ENCODE data around the gene CD44. TPM values are rescaled to one million over a fixed set of nuclear protein-coding genes. Genes with fewer than 3 reads are reported as not detected.
A peak's percentile ranks its signal among the peaks of the same experiment; 100 is the strongest.

The CD44 gene
- total and polyA plus RNA-seq, 9 donors = 75.0 to 192 (median 135) TPM

DNA sequence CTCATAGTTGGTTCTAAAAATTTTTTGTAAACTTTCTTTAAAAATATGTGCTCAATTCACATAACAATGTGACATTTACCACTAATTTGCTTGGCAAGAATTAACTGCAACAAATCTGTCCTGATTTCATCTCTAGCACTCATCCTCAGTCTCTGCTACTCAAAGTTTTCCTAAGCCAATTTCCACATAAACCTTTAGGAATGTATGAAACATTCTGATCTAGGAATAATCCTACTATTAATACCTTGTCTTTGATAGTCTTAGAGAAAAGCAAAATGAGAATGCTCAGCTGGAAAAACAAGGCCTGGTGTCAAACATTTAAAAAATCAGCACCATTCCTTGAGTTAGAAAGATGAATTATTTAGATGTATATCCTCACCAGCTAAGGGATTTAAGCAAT, 114.3 kb downstream of the CD44 start:
- Histone ChIP-seq H3K36me3 (ENCODE audit: control insufficient read depth, insufficient read depth, low read length) (no peaks in the 10 kb centered on the region), H3K27ac (ENCODE audit: low read length) (no peak overlapping the region), H3K4me1 (ENCODE audit: control insufficient read depth, insufficient read depth, low read length) (no peaks in the 10 kb centered on the region), H3K4me3 (ENCODE audit: low read length) (no peak overlapping the region), H3K27me3 (ENCODE audit: control insufficient read depth, insufficient read depth, low read length) (no peaks in the 10 kb centered on the region), H3K9me3 (replicated peaks; ENCODE audit: control insufficient read depth, low read depth, low read length) (peaks cover 3% of the 10 kb centered on the region)
- peak; percentile 37 for DNase-seq

DNA sequence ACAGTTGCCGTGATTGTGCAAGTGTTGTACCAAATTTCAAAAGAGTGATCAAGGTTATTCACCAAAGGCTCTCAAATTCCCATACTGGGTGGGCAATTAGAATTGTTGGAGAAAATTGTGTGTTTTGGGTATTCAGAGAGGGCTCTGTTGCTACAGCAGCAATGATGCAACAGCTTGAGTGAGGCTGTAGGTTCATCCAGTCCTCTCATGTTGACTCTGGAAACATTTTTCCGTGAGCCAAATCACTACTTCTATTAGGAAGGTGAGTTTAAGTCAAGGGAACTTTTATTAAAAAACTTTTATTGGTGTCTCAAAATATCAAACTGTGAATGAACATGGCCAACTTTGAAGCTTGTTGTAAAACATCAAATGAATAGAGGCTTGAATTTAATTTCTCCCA, 116.5 kb downstream of the CD44 start:
- Histone ChIP-seq H3K27me3 (ENCODE audit: control insufficient read depth, insufficient read depth, low read length) (no peaks in the 10 kb centered on the region), H3K4me3 (ENCODE audit: low read length) (no peak overlapping the region), H3K4me1 (ENCODE audit: control insufficient read depth, insufficient read depth, low read length) (no peaks in the 10 kb centered on the region), H3K27ac (ENCODE audit: low read length) (no peak overlapping the region), H3K36me3 (ENCODE audit: control insufficient read depth, insufficient read depth, low read length) (no peaks in the 10 kb centered on the region), H3K9me3 (replicated peaks; ENCODE audit: control insufficient read depth, low read depth, low read length) (no peaks in the 10 kb centered on the region)
- 100% methylated on average over 1 of the region's 2 CpGs for WGBS (ENCODE audit: insufficient coverage)
- no peak for DNase-seq

DNA sequence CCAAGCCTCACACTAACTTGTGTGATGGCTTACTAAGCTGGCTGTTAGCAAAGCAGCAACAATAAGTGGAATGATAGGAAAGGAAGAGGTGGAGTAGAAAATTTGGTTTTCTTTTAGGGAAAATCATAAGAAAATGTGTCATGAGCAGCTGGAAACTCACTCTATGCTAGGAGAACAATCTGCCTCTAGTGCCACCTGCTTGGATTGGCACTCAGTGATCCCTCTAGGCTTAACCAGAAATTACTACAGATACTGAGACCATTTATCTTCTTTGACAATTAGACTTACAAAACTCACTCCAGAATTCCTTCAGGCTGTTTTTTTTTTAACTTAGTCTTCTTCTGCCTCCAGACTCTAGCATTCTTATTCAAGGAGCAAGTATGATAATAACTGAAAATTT, 117.3 kb downstream of the CD44 start:
- H3K27ac ChIP-seq (ENCODE audit: low read length) = no peak overlapping the region
- H3K4me3 ChIP-seq (ENCODE audit: low read length) = no peak overlapping the region
- no peaks in the 10 kb centered on the region for H3K36me3 ChIP-seq (ENCODE audit: control insufficient read depth, insufficient read depth, low read length)
- H3K27me3 ChIP-seq (ENCODE audit: control insufficient read depth, insufficient read depth, low read length) = no peaks in the 10 kb centered on the region
- no peaks in the 10 kb centered on the region for H3K4me1 ChIP-seq (ENCODE audit: control insufficient read depth, insufficient read depth, low read length)
- no peaks in the 10 kb centered on the region for H3K9me3 ChIP-seq (replicated peaks; ENCODE audit: control insufficient read depth, low read depth, low read length)
- DNase-seq = no peak

DNA sequence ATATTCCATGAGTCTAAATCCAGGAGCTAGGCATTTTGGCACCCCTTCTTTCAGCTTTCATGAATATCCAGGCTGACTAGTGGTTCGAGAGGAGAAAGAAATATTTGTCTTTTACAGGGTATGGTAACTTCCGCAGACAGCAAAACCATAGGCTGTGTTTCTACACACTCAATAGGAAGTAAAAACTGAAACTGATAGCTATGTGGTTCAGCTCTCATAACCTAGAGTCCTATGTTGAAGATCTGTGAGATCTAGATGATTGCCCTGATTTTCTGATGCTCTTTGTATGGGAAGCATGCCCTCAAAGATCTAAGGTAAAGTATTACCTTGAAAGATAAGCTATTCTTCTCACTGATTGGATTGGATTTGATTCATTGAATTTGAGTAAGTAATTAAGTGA, 118.3 kb downstream of the CD44 start:
- Histone ChIP-seq H3K9me3 (replicated peaks; ENCODE audit: control insufficient read depth, low read depth, low read length) (no peaks in the 10 kb centered on the region), H3K36me3 (ENCODE audit: control insufficient read depth, insufficient read depth, low read length) (no peaks in the 10 kb centered on the region), H3K4me3 (ENCODE audit: low read length) (no peak overlapping the region), H3K27me3 (ENCODE audit: control insufficient read depth, insufficient read depth, low read length) (no peaks in the 10 kb centered on the region), H3K4me1 (ENCODE audit: control insufficient read depth, insufficient read depth, low read length) (no peaks in the 10 kb centered on the region), H3K27ac (ENCODE audit: low read length) (no peak overlapping the region)
- WGBS (ENCODE audit: insufficient coverage) = no CpG with 5 or more reads among the region's 2 CpGs
- no peak for DNase-seq

DNA sequence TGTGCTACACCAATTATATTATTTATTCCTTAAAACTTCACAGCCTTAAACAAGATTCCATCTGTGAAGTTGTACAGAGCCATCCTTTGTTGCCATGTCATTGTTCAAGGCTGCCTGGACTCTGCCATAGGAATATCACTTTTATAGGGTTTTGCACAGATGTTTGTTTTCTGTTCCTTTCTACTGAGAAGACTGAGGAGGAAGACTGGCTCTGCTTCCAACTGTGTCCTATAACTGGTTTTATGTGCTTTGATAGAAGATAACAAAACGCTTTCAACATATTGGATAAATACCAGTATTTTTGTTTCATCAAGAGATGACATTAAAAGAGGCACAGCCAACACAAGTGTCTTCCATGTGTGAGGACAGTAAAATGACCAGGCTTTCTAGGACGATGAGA, 120.6 kb downstream of the CD44 start:
- H3K9me3 ChIP-seq (replicated peaks; ENCODE audit: control insufficient read depth, low read depth, low read length) = no peaks in the 10 kb centered on the region
- WGBS (ENCODE audit: insufficient coverage) = no CpG with 5 or more reads among the region's 2 CpGs

DNA sequence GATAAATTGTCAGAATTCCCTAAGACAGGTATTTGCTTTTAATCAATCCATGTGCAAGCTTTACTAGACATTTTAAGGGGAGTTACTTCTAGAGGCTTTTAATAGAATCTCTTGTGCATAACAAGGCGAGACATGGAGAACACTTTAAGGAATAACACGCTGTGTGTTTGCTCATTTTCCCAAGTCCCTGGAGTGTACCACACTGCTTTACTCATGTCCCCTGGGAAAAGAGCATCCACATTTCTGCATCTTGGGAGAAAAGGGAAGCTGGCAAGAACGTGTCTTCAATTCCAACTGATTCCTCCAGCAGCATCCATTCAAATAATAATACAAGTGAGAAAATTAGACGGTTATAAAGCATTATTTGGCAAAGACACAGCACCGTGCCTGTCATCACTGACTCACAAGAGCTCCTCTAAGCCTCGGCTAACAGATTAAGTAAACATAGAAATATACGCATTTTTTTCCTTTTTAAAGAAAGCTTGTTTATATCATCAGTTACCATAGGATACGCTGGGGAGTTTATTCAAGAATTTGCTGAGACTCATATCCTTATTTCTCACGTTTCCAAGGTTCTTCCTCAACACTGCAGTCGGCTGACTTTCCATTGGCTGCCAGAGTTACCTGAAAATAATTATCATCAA, 121.5 kb downstream of the CD44 start:
- WGBS (ENCODE audit: insufficient coverage) = 90% methylated on average over 2 of the region's 10 CpGs
- H3K4me1 ChIP-seq (ENCODE audit: control insufficient read depth, insufficient read depth, low read length) = no peaks in the 10 kb centered on the region

More for the DNA sequence above, 120.6 kb downstream of the CD44 start:
- Histone ChIP-seq H3K36me3 (ENCODE audit: control insufficient read depth, insufficient read depth, low read length) (no peaks in the 10 kb centered on the region), H3K27me3 (ENCODE audit: control insufficient read depth, insufficient read depth, low read length) (no peaks in the 10 kb centered on the region), H3K27ac (ENCODE audit: low read length) (no peak overlapping the region), H3K4me3 (ENCODE audit: low read length) (no peak overlapping the region), H3K4me1 (ENCODE audit: control insufficient read depth, insufficient read depth, low read length) (no peaks in the 10 kb centered on the region)
- no peak for DNase-seq

GRCh38 chr11:35261197-35261596, 122.2 kb downstream of the CD44 start:
- no peaks in the 10 kb centered on the region for H3K27me3 ChIP-seq (ENCODE audit: control insufficient read depth, insufficient read depth, low read length)
- no peaks in the 10 kb centered on the region for H3K4me1 ChIP-seq (ENCODE audit: control insufficient read depth, insufficient read depth, low read length)
- no peak for DNase-seq
- no peaks in the 10 kb centered on the region for H3K9me3 ChIP-seq (replicated peaks; ENCODE audit: control insufficient read depth, low read depth, low read length)
- H3K4me3 ChIP-seq (ENCODE audit: low read length) = no peak overlapping the region
- no peak overlapping the region for H3K27ac ChIP-seq (ENCODE audit: low read length)
- WGBS (ENCODE audit: insufficient coverage) = no CpG with 5 or more reads among the region's 1 CpG
- H3K36me3 ChIP-seq (ENCODE audit: control insufficient read depth, insufficient read depth, low read length) = no peaks in the 10 kb centered on the region

More for the DNA sequence above, 121.5 kb downstream of the CD44 start:
- H3K4me3 ChIP-seq (ENCODE audit: low read length) = no peak overlapping the region
- H3K9me3 ChIP-seq (replicated peaks; ENCODE audit: control insufficient read depth, low read depth, low read length) = no peaks in the 10 kb centered on the region
- H3K36me3 ChIP-seq (ENCODE audit: control insufficient read depth, insufficient read depth, low read length) = no peaks in the 10 kb centered on the region
- no peaks in the 10 kb centered on the region for H3K27me3 ChIP-seq (ENCODE audit: control insufficient read depth, insufficient read depth, low read length)
- peak; percentile 53 for DNase-seq
- H3K27ac ChIP-seq (ENCODE audit: low read length) = no peak overlapping the region

- Histone ChIP-seq H3K27me3 (ENCODE audit: control insufficient read depth, insufficient read depth, low read length) (no peaks in the 10 kb centered on the region), H3K27ac (ENCODE audit: low read length) (no peak overlapping the region), H3K9me3 (replicated peaks; ENCODE audit: control insufficient read depth, low read depth, low read length) (no peaks in the 10 kb centered on the region), H3K36me3 (ENCODE audit: control insufficient read depth, insufficient read depth, low read length) (no peaks in the 10 kb centered on the region), H3K4me1 (ENCODE audit: control insufficient read depth, insufficient read depth, low read length) (no peaks in the 10 kb centered on the region), H3K4me3 (ENCODE audit: low read length) (no peak overlapping the region)
- 100% methylated on average over 1 of the region's 3 CpGs for WGBS (ENCODE audit: insufficient coverage)
- DNase-seq = no peak
These were observed 123.1 kb downstream of the CD44 start for GRCh38 chr11:35262056-35262455.

DNA sequence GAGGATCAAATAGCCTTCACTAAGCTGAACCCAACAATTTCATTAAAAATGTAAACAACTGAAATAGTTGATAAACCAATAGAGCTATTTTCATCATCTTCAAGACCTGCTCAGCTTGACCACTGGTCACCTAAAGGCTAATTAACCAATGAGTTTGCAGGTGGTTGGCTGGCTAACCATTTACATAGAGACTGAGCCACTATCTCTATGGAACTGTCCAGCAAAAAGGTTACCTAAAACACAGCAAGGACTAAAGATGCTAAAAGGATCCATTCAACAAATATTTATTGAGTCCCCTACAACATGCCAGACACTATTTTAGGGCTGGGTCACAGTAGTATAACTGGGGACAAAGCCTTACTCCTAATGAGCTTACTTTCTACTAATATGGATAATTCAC, 123.8 kb downstream of the CD44 start:
- Histone ChIP-seq H3K27ac (ENCODE audit: low read length) (no peak overlapping the region), H3K36me3 (ENCODE audit: control insufficient read depth, insufficient read depth, low read length) (no peaks in the 10 kb centered on the region), H3K4me3 (ENCODE audit: low read length) (no peak overlapping the region), H3K9me3 (replicated peaks; ENCODE audit: control insufficient read depth, low read depth, low read length) (no peaks in the 10 kb centered on the region), H3K27me3 (ENCODE audit: control insufficient read depth, insufficient read depth, low read length) (no peaks in the 10 kb centered on the region), H3K4me1 (ENCODE audit: control insufficient read depth, insufficient read depth, low read length) (no peaks in the 10 kb centered on the region)
- no peak for DNase-seq

DNA sequence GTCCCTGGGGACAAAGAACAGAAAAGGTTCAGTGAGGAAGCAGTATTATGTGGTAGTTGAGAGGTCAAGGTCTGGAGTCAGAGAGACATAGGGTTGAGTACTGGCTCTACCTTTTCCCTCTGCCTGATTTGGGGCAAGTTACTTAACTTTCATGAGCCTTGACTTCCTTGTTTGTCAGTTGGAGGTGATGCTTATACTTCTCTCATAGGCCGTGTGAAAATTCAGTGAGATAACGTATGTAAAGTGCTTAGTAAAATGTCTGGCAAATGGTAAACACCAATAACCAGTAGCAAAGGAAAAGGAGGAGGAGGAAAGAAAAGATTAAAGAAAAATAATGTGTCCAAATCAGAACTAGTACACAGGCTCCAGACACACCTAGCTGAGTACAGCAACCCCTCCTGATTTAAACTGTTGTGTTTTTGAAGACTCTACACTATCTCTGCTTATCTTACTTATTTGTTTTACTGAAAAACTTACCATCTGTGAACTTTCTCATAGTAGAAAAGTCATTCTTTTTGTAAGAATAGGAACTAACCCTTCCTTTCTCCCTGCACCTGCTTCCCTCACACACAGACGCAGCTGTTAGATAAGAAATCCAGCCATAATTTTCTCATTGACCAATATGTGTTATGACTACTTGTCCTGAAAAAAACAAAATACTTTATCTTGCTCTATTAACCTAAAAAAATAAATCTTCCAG, 126.9 kb downstream of the CD44 start:
- Histone ChIP-seq H3K27ac (ENCODE audit: low read length) (no peak overlapping the region), H3K27me3 (ENCODE audit: control insufficient read depth, insufficient read depth, low read length) (no peaks in the 10 kb centered on the region), H3K4me3 (ENCODE audit: low read length) (no peak overlapping the region), H3K9me3 (replicated peaks; ENCODE audit: control insufficient read depth, low read depth, low read length) (no peaks in the 10 kb centered on the region), H3K4me1 (ENCODE audit: control insufficient read depth, insufficient read depth, low read length) (no peaks in the 10 kb centered on the region), H3K36me3 (ENCODE audit: control insufficient read depth, insufficient read depth, low read length) (no peaks in the 10 kb centered on the region)
- DNase-seq = no peak
- WGBS (ENCODE audit: insufficient coverage) = no CpG with 5 or more reads among the region's 3 CpGs

DNA sequence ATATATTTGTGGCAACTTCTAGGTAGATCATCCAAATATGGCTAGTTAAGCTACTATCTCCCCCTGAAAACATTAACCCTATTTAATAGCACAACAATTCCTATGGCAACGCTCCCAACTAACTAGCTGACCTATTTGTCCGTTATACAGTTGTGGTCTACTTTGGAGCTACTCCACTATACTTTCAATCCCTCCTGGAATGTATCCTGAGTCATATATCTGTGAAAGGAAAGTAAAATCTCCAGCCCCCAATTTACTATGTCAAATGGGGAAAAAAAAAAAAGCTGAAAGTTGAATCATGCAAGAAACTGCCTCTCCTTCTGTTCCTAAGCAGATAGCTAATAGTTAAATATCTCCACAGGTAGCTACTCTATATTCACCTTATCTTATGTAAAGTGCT, 128.5 kb downstream of the CD44 start:
- Histone ChIP-seq H3K9me3 (replicated peaks; ENCODE audit: control insufficient read depth, low read depth, low read length) (no peaks in the 10 kb centered on the region), H3K36me3 (ENCODE audit: control insufficient read depth, insufficient read depth, low read length) (no peaks in the 10 kb centered on the region), H3K4me3 (ENCODE audit: low read length) (no peak overlapping the region), H3K4me1 (ENCODE audit: control insufficient read depth, insufficient read depth, low read length) (no peaks in the 10 kb centered on the region), H3K27me3 (ENCODE audit: control insufficient read depth, insufficient read depth, low read length) (no peaks in the 10 kb centered on the region), H3K27ac (ENCODE audit: low read length) (no peak overlapping the region)
- WGBS (ENCODE audit: insufficient coverage) = no CpG with 5 or more reads among the region's 2 CpGs
- no peak for DNase-seq
